ENCODE results near the gene STXBP5. TPM values are rescaled to one million over a fixed set of nuclear protein-coding genes. Genes with fewer than 3 reads are reported as not detected.

STXBP5 gene
- total RNA-seq, 1 donor from 2014 or later: 10.7 TPM

- Mint-ChIP-seq H3K4me1 (peaks cover 13% of the 10 kb centered on the region), H3K27ac (ENCODE audit: unreplicated experiment) (no peak overlapping the region), H3K4me3 (no peak overlapping the region), H3K36me3 (ENCODE audit: low read depth) (peaks cover 10% of the 10 kb centered on the region), H3K27me3 (ENCODE audit: low read depth) (no peaks in the 10 kb centered on the region), H3K9me3 (peaks cover 12% of the 10 kb centered on the region)
- DNase-seq (ENCODE audit: low read depth, low spot score): no peak
- no peak for TF ChIP-seq CTCF (conservative IDR thresholded peaks at IDR 0.05)
Observed at GRCh38 chr6:147397306-147397705, 193.1 kb downstream of the STXBP5 start.

- Mint-ChIP-seq H3K27me3 (ENCODE audit: low read depth) (no peaks in the 10 kb centered on the region), H3K9me3 (peaks cover 22% of the 10 kb centered on the region), H3K27ac (ENCODE audit: unreplicated experiment) (no peak overlapping the region), H3K4me1 (peaks cover 8% of the 10 kb centered on the region), H3K36me3 (ENCODE audit: low read depth) (peaks cover 17% of the 10 kb centered on the region), H3K4me3 (no peak overlapping the region)
- no peak for TF ChIP-seq CTCF (conservative IDR thresholded peaks at IDR 0.05)
- no peak for DNase-seq (ENCODE audit: low read depth, low spot score)
Observed at GRCh38 chr6:147400968-147401367, 196.8 kb downstream of the STXBP5 start.

- DNase-seq (ENCODE audit: low read depth, low spot score): no peak
- H3K36me3 Mint-ChIP-seq (ENCODE audit: low read depth): peaks cover 17% of the 10 kb centered on the region
- peaks cover 22% of the 10 kb centered on the region for H3K9me3 Mint-ChIP-seq
- H3K4me3 Mint-ChIP-seq: no peak overlapping the region
- H3K4me1 Mint-ChIP-seq: peaks cover 4% of the 10 kb centered on the region
- H3K27ac Mint-ChIP-seq (ENCODE audit: unreplicated experiment): no peak overlapping the region
- no peak for TF ChIP-seq CTCF (conservative IDR thresholded peaks at IDR 0.05)
- no peaks in the 10 kb centered on the region for H3K27me3 Mint-ChIP-seq (ENCODE audit: low read depth)
Observed at GRCh38 chr6:147401779-147402178, 197.6 kb downstream of the STXBP5 start.

GRCh38 chr6:147406783-147407182 is 202.6 kb downstream of the STXBP5 start:
- H3K9me3 Mint-ChIP-seq: peaks cover 12% of the 10 kb centered on the region
- H3K27ac Mint-ChIP-seq (ENCODE audit: unreplicated experiment): no peak overlapping the region
- no peaks in the 10 kb centered on the region for H3K4me1 Mint-ChIP-seq
- no peak overlapping the region for H3K4me3 Mint-ChIP-seq
- H3K36me3 Mint-ChIP-seq (ENCODE audit: low read depth): peaks cover 8% of the 10 kb centered on the region
- no peak for DNase-seq (ENCODE audit: low read depth, low spot score)
- H3K27me3 Mint-ChIP-seq (ENCODE audit: low read depth): no peaks in the 10 kb centered on the region
- no peak for TF ChIP-seq CTCF (conservative IDR thresholded peaks at IDR 0.05)

GRCh38 chr6:147407571-147407970 is 203.4 kb downstream of the STXBP5 start:
- no peak for DNase-seq (ENCODE audit: low read depth, low spot score)
- Mint-ChIP-seq H3K9me3 (peaks cover 14% of the 10 kb centered on the region), H3K4me1 (no peaks in the 10 kb centered on the region), H3K27ac (ENCODE audit: unreplicated experiment) (no peak overlapping the region), H3K27me3 (ENCODE audit: low read depth) (no peaks in the 10 kb centered on the region), H3K4me3 (no peak overlapping the region), H3K36me3 (ENCODE audit: low read depth) (peaks cover 6% of the 10 kb centered on the region)
- no peak for TF ChIP-seq CTCF (conservative IDR thresholded peaks at IDR 0.05)

GRCh38 chr6:147416622-147417021 is 212.4 kb downstream of the STXBP5 start:
- H3K4me3 Mint-ChIP-seq: no peak overlapping the region
- DNase-seq (ENCODE audit: low read depth, low spot score): no peak
- TF ChIP-seq CTCF (conservative IDR thresholded peaks at IDR 0.05): no peak
- H3K36me3 Mint-ChIP-seq (ENCODE audit: low read depth): no peaks in the 10 kb centered on the region
- no peaks in the 10 kb centered on the region for H3K27me3 Mint-ChIP-seq (ENCODE audit: low read depth)
- no peak overlapping the region for H3K27ac Mint-ChIP-seq (ENCODE audit: unreplicated experiment)
- peaks cover 5% of the 10 kb centered on the region for H3K9me3 Mint-ChIP-seq
- H3K4me1 Mint-ChIP-seq: no peaks in the 10 kb centered on the region
